ENCODE results near the gene IQSEC2.

IQSEC2 gene

DNA sequence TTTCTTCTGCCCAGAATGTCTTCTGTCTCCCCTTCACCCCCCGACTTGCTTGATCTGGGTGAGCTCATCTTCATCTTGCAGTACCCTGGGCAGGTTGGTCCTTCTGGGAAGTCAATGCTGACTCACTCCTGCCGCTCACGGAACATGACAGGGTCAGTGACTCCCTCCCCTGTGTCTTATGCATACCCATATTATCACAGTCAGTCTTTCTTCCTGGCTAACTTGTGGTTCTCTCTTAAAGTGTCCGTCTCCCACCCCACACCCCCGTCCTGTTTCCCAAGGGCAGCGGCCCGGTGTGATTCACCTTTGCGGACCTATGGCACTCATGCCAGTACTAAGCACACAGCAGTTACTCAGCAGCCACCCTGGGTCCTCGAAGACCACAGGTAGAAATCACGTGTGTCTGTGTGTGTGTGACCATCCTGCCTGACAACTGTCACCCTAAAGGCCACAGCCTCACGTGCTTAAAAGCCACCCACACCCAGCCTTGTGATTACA lies 17.7 kb downstream of the IQSEC2 start:
- H4K20me1 ChIP-seq (ENCODE audit: insufficient read depth, low read length), result no peaks in the 10 kb centered on the region
- H3K9me3 ChIP-seq (ENCODE audit: low read length), result no peaks in the 10 kb centered on the region
- no peaks in the 10 kb centered on the region for H3K27me3 ChIP-seq (ENCODE audit: insufficient read depth, low read length)
- H2AFZ ChIP-seq (ENCODE audit: low read length), result no peak overlapping the region
- no peak overlapping the region for H3K4me3 ChIP-seq (ENCODE audit: low read depth, low read length, poor library complexity, severe bottlenecking)
- H3K27ac ChIP-seq (ENCODE audit: low read depth, low read length, poor library complexity, severe bottlenecking), result no peak overlapping the region
- H3K36me3 ChIP-seq (ENCODE audit: insufficient read depth, low read length), result no peaks in the 10 kb centered on the region
- H3K9me2 ChIP-seq (ENCODE audit: low read depth, low read length), result no peaks in the 10 kb centered on the region
- no peak overlapping the region for H3K9ac ChIP-seq (ENCODE audit: low read length)
- no peak overlapping the region for H3K4me2 ChIP-seq (ENCODE audit: low read length)
- H3K4me1 ChIP-seq (ENCODE audit: insufficient read depth, low read length, severe bottlenecking), result no peaks in the 10 kb centered on the region
- H3K79me2 ChIP-seq (ENCODE audit: insufficient read depth, low read length), result no peaks in the 10 kb centered on the region
- no peaks in the 10 kb centered on the region for H3F3A ChIP-seq (ENCODE audit: insufficient read depth, low read length)
- TF ChIP-seq EZH2 (IDR thresholded peaks at IDR 0.05; ENCODE audit: borderline replicate concordance, low read length), result no peak
- TF ChIP-seq, protein P1, sequence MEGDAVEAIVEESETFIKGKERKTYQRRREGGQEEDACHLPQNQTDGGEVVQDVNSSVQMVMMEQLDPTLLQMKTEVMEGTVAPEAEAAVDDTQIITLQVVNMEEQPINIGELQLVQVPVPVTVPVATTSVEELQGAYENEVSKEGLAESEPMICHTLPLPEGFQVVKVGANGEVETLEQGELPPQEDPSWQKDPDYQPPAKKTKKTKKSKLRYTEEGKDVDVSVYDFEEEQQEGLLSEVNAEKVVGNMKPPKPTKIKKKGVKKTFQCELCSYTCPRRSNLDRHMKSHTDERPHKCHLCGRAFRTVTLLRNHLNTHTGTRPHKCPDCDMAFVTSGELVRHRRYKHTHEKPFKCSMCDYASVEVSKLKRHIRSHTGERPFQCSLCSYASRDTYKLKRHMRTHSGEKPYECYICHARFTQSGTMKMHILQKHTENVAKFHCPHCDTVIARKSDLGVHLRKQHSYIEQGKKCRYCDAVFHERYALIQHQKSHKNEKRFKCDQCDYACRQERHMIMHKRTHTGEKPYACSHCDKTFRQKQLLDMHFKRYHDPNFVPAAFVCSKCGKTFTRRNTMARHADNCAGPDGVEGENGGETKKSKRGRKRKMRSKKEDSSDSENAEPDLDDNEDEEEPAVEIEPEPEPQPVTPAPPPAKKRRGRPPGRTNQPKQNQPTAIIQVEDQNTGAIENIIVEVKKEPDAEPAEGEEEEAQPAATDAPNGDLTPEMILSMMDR (IDR thresholded peaks at IDR 0.05; ENCODE audit: low read length), result no peak

DNA sequence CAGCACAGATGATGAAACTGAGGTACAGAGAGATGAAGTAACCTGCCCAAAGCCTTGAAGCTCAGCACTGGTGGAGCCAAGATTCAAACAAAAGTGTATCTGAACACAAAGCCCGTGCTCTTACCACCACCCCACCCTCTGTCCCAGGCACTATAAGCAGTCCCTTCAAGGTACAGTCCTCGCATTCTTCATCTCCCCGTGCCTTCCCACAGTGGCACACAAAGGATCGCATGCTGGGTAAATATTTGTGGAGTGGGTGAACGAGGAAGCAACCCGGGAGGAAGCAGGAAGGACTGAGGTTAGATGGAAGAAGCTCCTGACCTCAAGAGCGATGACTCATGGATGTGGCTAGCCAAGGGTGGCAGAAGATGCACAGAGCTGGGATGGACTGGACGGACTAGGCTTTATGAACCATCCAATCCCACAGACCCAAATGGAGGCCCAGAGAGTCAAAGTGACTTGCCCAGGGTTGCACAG lies 18.4 kb downstream of the IQSEC2 start:
- TF ChIP-seq, protein P1 (IDR thresholded peaks at IDR 0.05; ENCODE audit: low read length), result no peak
- TF ChIP-seq EZH2 (IDR thresholded peaks at IDR 0.05; ENCODE audit: borderline replicate concordance, low read length), result no peak
- no peak overlapping the region for H2AFZ ChIP-seq (ENCODE audit: low read length)
- H3F3A ChIP-seq (ENCODE audit: insufficient read depth, low read length), result no peaks in the 10 kb centered on the region
- no peak overlapping the region for H3K4me3 ChIP-seq (ENCODE audit: low read depth, low read length, poor library complexity, severe bottlenecking)
- H3K9me3 ChIP-seq (ENCODE audit: low read length), result no peaks in the 10 kb centered on the region
- H3K9ac ChIP-seq (ENCODE audit: low read length), result no peak overlapping the region
- H4K20me1 ChIP-seq (ENCODE audit: insufficient read depth, low read length), result no peaks in the 10 kb centered on the region
- H3K27ac ChIP-seq (ENCODE audit: low read depth, low read length, poor library complexity, severe bottlenecking), result no peak overlapping the region
- no peaks in the 10 kb centered on the region for H3K4me1 ChIP-seq (ENCODE audit: insufficient read depth, low read length, severe bottlenecking)
- H3K27me3 ChIP-seq (ENCODE audit: insufficient read depth, low read length), result no peaks in the 10 kb centered on the region
- H3K4me2 ChIP-seq (ENCODE audit: low read length), result no peak overlapping the region
- H3K9me2 ChIP-seq (ENCODE audit: low read depth, low read length), result no peaks in the 10 kb centered on the region
- no peaks in the 10 kb centered on the region for H3K36me3 ChIP-seq (ENCODE audit: insufficient read depth, low read length)
- H3K79me2 ChIP-seq (ENCODE audit: insufficient read depth, low read length), result no peaks in the 10 kb centered on the region

DNA sequence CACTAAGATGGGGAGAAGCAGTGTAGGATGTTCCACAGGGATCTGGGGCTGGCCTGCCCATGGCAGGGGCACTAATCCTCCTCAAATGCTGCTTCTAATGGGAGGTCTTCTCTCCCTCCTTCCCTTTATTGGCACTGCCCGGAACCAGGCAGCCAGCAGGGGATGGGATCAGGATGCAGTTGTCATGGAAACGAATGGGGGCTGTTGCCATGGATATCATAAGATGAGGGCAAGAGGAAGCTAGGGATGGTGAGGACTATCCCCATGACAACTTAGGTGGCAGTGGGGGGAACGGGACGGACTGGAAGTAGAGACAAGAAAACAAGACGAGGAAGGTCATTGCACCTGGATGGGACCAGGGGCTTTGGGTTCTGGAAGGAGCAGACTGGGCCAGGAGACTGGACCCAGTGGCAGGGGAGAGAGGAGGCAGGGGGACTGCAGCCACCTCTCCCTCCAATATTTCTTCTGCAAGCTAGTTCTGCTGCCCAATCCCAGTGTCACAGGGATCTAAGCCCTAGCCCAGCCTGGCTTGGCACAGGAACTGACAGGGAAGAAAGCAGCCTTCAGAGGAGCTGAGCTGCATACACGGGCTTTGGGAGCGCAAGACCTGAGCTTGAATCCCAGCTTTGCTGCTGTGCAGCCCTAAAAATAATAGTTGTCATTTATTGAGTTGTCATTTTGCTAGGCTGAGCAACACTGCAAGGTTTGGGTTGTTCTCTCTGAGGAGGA lies 19.0 kb downstream of the IQSEC2 start:
- Histone ChIP-seq H3K4me2 (ENCODE audit: low read length) (no peak overlapping the region), H2AFZ (ENCODE audit: low read length) (no peak overlapping the region), H3K27ac (ENCODE audit: low read depth, low read length, poor library complexity, severe bottlenecking) (no peak overlapping the region), H3F3A (ENCODE audit: insufficient read depth, low read length) (no peaks in the 10 kb centered on the region), H3K79me2 (ENCODE audit: insufficient read depth, low read length) (no peaks in the 10 kb centered on the region), H4K20me1 (ENCODE audit: insufficient read depth, low read length) (no peaks in the 10 kb centered on the region), H3K9me3 (ENCODE audit: low read length) (no peaks in the 10 kb centered on the region), H3K4me1 (ENCODE audit: insufficient read depth, low read length, severe bottlenecking) (no peaks in the 10 kb centered on the region), H3K4me3 (ENCODE audit: low read depth, low read length, poor library complexity, severe bottlenecking) (no peak overlapping the region), H3K27me3 (ENCODE audit: insufficient read depth, low read length) (no peaks in the 10 kb centered on the region), H3K9ac (ENCODE audit: low read length) (no peak overlapping the region), H3K36me3 (ENCODE audit: insufficient read depth, low read length) (no peaks in the 10 kb centered on the region), H3K9me2 (ENCODE audit: low read depth, low read length) (no peaks in the 10 kb centered on the region)
- TF ChIP-seq, protein P1 (IDR thresholded peaks at IDR 0.05; ENCODE audit: low read length), result no peak
- no peak for TF ChIP-seq EZH2 (IDR thresholded peaks at IDR 0.05; ENCODE audit: borderline replicate concordance, low read length)

All from OCI-LY1 (cell line).